ENCODE measurements around the gene ARVCF. TPM values are rescaled to one million over a fixed set of nuclear protein-coding genes. Genes with fewer than 3 reads are reported as not detected.

Gene ARVCF
- polyA plus RNA-seq, 3 donors: 17.3 to 30.7 (median 26.0) TPM

DNA sequence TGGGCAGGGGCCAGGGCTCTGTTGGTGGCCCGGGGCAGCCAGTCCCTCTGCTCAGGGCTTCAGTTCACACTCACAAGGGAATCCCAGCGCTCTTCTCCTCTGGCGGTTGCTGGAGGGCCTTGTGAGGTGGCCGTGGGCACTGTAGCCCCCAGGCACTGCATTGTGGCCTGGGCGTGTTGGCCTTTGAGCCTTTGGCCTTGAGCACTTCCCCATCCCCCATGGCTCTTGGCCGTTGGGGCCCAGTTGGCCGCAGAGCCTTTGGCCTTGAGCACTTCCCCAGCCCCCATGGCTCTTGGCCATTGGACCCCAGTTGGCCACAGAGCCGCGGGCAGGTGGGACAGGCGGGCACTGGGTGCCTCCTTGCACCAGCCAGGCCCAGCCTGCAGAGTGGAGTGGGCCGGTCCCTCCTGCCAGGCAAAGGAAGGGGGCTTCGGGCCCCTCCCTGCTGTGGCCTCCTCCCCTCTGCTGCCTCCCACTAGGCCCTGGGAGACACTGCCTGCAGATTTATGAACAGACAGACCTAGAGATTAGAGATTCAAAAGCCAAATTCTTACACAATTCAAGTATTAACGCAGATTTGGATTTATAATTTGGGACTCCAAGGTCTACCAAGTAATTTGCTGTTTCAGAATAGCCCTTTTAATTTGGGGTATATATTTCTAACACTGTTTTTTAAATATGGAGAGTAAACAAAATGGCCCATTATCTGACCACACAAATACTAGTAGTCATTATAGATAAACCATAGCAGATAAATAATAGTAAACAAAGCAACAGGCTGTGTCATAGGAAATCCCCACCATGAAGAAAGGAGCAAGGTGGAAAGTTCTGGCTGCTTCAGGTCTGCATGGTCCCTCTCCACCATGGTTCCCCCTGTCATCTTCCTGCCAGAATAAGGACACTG, 56.8 kb downstream of the ARVCF start:
- no peak for DNase-seq (ENCODE audit: extremely low read depth in 1 of 11, low read depth in 9 of 11, low spot score in 4 of 11)

- DNase-seq (ENCODE audit: extremely low read depth in 1 of 11, low read depth in 9 of 11, low spot score in 4 of 11): peak in 10 of 11 donors; percentile 71 to 92 (median 87)
Measured at GRCh38 chr22:19959043-19959586, 57.5 kb downstream of the ARVCF start.

DNA sequence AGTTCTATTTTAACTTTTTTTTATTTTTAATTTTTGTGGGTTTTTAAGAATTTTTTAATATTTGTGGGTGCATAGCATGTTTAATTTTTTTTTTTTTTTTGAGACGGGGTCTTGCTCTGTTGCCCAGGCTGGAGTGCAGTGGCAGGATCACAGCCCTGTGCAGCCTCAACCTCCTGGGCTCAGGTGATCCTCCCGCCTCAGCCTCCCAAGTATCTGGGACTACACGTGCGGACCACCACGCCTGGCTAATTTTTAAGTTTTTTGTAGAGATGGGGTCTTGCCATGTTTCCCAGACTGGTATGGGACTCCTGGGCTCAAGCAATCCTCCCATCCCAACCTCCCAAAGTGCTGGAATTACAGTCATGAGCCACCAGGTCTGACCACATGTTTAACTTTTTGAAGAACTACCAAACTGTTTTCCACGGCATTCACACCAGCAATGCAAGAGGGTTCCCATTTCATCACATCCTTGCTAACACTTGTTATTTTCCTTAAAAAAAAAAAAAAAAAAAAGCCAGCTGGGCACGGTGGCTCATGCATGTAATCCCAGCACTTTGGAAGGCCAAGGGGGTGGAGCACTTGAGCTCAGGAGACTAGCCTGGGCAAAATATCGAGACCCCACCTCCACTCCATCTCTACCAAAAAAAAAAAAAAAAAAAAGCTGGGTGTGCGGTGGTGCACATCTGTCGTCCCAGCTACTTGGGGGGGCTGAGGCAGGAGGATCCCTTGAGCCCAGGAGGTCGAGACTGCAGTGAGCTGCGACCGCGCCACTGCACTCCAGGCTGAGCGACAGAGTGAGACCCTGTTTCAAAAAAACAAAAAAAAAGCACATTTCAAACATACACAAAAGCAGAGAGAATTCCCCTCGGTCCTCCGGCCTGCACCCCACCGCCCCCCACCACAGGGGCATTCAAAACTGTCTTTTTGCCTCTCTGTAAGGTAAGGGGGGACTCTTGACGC, 58.3 kb downstream of the ARVCF start:
- DNase-seq (ENCODE audit: extremely low read depth in 1 of 11, low read depth in 9 of 11, low spot score in 4 of 11): no peak

DNA sequence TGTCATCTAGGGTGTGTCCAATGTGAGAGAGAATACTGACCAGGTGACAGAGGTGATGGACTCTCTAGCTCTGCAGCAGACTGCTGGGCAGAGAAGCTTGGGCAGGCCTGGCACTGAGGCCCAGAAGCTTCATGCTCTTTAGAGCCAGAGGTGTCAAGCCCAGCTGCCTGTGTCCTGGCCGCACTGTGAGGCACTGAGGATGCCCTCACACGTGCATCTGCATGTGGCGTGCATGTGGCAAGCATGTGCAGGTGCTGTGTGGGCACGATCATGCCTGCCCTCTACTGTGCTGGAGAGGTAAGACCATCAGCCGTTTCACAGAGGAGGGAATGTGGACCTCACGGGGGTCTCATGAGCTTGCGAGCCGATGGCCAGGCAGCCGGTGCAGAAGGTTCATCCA, 59.2 kb downstream of the ARVCF start:
- no peak for DNase-seq (ENCODE audit: extremely low read depth in 1 of 11, low read depth in 9 of 11, low spot score in 4 of 11)

DNA sequence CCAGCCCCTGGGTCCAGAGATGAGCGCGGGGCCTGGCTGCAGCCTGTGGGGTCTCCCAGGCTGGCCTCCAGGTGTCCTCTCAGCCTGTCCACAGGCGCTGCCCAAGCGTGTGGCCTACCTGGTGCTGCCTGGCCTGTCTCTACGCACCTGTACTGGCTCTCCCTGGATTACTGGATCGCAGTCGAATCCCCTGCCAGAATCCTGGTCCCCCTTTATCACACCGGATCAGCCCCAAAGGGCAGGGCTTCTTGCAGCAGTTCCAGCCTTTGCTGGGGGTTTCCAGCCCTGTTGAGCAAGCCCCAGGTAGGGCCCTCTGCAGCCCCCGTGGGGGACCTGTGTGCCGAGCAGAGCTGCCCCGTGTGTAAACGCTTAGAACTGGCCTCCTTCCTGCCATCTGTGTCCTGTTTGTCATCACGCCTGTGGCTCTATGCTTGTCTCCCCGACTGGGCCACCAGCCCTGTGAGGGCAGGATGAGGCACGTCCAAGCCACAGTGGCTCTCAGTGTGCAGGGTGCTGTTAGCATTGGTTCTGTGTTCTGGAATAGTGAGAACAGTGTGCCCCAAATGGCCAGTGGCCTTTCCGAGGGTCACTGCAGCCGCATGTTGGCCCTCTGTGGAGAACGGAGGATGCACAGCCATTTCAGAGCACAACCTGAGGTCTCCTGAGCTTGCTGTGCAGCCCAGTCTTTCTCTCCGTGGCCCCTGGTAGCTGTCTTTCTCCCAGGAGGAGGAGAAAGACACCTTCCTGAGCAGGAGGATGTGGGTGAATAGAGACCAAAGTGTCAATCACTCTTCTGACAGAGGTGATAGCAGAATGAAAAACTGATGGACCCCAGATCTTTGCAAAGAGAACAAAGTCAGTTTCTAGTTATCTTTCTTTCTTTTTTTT, 61.1 kb downstream of the ARVCF start:
- no peak for DNase-seq (ENCODE audit: extremely low read depth in 1 of 11, low read depth in 9 of 11, low spot score in 4 of 11)

- no peak for DNase-seq (ENCODE audit: extremely low read depth in 1 of 11, low read depth in 9 of 11, low spot score in 4 of 11)
Measured at GRCh38 chr22:19951346-19951745, 65.3 kb downstream of the ARVCF start.

DNA sequence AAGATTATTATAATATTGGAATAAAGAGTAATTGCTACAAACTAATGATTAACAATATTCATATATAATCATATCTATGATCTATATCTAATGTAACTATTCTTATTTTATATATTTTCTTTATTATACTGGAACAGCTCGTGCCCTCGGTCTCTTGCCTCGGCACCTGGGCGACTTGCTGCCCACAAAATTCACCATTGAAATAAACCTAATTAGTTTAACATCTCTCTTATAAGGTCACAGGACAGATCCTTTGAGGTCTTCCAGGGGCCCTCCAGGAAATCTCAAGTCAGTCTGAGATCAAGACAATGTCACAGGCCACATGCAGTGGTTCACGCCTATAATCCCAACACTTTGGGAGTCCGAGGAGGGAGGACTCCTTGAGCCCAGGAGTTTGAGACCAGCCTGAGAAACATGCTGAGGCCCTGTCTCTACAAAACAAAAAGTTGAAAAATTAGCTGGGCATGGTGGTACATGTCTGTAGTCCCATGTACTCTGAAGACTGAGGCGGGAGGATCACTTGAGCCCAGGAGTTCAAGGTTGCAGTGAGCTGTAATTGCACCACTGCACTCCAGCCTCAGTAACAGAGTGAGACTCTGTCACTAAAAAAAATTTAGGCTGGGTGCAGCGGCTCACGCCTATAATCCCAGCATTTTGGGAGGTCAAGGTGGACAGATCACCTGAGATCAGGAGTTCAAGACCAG, 68.4 kb downstream of the ARVCF start:
- no peak for DNase-seq (ENCODE audit: extremely low read depth in 1 of 11, low read depth in 9 of 11, low spot score in 4 of 11)

DNA sequence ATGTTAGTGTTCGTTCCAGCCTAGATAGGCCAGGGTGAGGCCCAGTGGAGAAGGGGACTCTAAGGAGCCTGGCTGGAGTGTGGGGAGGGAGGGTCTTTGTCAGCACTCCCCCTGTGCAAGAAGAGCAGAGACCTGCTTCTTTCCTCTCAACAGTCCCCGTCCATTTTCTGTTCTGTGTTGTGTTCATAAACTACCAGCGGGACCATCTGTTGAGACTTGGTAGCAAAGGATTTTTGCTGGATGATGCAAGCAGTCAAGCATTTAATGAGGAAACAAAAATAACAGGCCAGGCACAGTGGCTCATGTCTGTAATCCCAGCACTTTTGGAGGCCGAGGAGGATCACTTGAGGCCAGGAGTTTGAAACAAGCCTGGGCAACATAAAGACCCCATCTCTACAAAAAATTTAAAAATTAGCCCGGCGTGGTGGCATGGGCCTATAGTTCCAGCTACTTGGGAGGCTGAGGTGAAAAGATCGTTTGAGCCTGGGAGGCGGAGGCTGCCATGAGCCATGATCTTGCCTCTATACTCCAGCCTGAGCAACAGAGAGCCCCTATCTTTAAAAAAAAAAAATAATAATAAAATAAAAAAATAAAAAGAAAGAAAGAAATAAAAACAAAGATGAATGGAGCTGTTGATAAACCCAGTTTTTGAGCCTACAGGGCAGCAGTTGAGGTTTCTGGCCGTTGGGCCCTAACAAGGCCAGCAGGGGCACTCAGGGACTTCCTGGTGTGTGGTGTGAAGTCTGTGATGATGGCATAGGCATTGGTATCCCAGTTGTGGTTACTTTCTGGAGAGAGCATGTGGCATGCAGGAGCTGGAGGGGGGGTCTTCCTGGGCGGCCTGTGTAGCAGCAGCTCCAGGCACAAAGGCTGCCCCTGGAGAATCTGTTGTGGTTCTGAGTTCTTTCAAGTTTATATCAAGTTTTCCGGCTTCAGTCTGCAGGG, 73.3 kb downstream of the ARVCF start:
- DNase-seq (ENCODE audit: extremely low read depth in 1 of 11, low read depth in 9 of 11, low spot score in 4 of 11): no peak

- no peak for DNase-seq (ENCODE audit: extremely low read depth in 1 of 11, low read depth in 9 of 11, low spot score in 4 of 11)
Measured at GRCh38 chr22:19942157-19943081, 74.2 kb downstream of the ARVCF start.

- peak in 4 of 11 donors; percentile 46 to 64 (median 54) for DNase-seq (ENCODE audit: extremely low read depth in 1 of 11, low read depth in 9 of 11, low spot score in 4 of 11)
Measured at GRCh38 chr22:19941365-19942082, 75.1 kb downstream of the ARVCF start, which contains the start of the genes COMT and TXNRD2. Gene COMT, plus strand, starts transcription at chr22:19941772. Its CDS starts 20,755 bp downstream, at chr22:19962527. Gene TXNRD2, minus strand, starts transcription at chr22:19941818. Its CDS starts 15 bp downstream, at chr22:19941803.

- no peak for DNase-seq (ENCODE audit: extremely low read depth in 1 of 11, low read depth in 9 of 11, low spot score in 4 of 11)
Measured at GRCh38 chr22:19940536-19941364, 75.9 kb downstream of the ARVCF start.

- no peak for DNase-seq (ENCODE audit: extremely low read depth in 1 of 11, low read depth in 9 of 11, low spot score in 4 of 11)
Measured at GRCh38 chr22:19937616-19938473, 78.8 kb downstream of the ARVCF start.

DNA sequence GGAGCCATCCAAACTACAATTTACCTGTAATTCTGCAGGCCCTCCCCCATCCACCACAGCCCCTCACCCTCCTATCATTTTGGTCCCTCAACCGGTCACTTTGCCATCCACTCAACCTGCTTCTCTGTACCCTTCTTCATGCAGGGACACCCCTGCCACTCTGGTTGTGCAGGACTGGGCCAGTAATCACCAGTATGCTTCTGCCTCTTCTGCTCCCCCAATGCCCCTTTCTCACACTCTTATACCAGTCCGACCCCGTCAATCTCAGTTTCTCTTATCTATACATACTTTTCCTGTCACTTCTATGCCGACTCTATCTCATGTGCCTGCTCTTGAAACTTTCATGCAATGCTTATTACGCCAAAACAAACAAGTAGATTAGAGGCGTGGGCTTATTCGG, 80.1 kb downstream of the ARVCF start:
- no peak for DNase-seq (ENCODE audit: extremely low read depth in 1 of 11, low read depth in 9 of 11, low spot score in 4 of 11)
